Mucosa of stomach (tissue), 1 donor: ENCODE measurements around the gene SOAT1.
"Not testable (repeated sequence)": the region's sequence is repeated elsewhere in the genome, so short reads cannot be mapped to it uniquely, and the experiment has no call there.

Experiments
- H3K27me3 ChIP-seq: one replicate; pipeline ENCODE4 v1.7.0; 2013; ENCODE audit warnings: mild to moderate bottlenecking, low read length; ENCODE audit not compliant: control insufficient read depth, insufficient read depth
- H3K36me3 ChIP-seq: one replicate; pipeline ENCODE4 v1.7.0; 2013; ENCODE audit warnings: low read length; ENCODE audit not compliant: control insufficient read depth, insufficient read depth
- H3K4me1 ChIP-seq: one replicate; pipeline ENCODE4 v1.7.0; 2013; ENCODE audit warnings: mild to moderate bottlenecking, low read length; ENCODE audit not compliant: control insufficient read depth, insufficient read depth
- H3K4me3 ChIP-seq: one replicate; pipeline ENCODE4 v1.7.0; 2013; ENCODE audit warnings: low read length
- H3K9ac ChIP-seq: one replicate; pipeline ENCODE4 v1.7.0; 2013; ENCODE audit warnings: mild to moderate bottlenecking, low read length, moderate library complexity
- H3K9me3 ChIP-seq: one replicate; pipeline ENCODE4 v1.7.0; 2013; ENCODE audit warnings: mild to moderate bottlenecking, low read length, moderate library complexity; ENCODE audit not compliant: control insufficient read depth
- donor health status: Pancreatic carcinoma.

The SOAT1 gene

GRCh38 chr1:179366093-179366800 lies 72.7 kb downstream of the SOAT1 start:
- Histone ChIP-seq H3K9ac (peak overlapping the region; percentile 95), H3K4me3 (peak overlapping the region; percentile 94), H3K36me3 (no peaks in the 10 kb centered on the region), H3K27me3 (no peaks in the 10 kb centered on the region), H3K4me1 (peaks cover 3% of the 10 kb centered on the region), H3K9me3 (no peaks in the 10 kb centered on the region)

GRCh38 chr1:179369751-179370341 lies 76.2 kb downstream of the SOAT1 start:
- Histone ChIP-seq H3K4me1 (peaks cover 2% of the 10 kb centered on the region), H3K9me3 (no peaks in the 10 kb centered on the region), H3K4me3 (no peak overlapping the region), H3K36me3 (no peaks in the 10 kb centered on the region), H3K9ac (no peak overlapping the region), H3K27me3 (no peaks in the 10 kb centered on the region)

- Histone ChIP-seq H3K9me3 (no peaks in the 10 kb centered on the region), H3K4me3 (no peak overlapping the region), H3K9ac (no peak overlapping the region), H3K4me1 (no peaks in the 10 kb centered on the region), H3K27me3 (no peaks in the 10 kb centered on the region), H3K36me3 (no peaks in the 10 kb centered on the region)
Measured at GRCh38 chr1:179372160-179372559, 78.6 kb downstream of the SOAT1 start.

GRCh38 chr1:179376223-179376622 lies 82.6 kb downstream of the SOAT1 start:
- H3K9ac ChIP-seq, result no peak overlapping the region
- no peaks in the 10 kb centered on the region for H3K27me3 ChIP-seq
- H3K4me1 ChIP-seq, result no peaks in the 10 kb centered on the region
- no peaks in the 10 kb centered on the region for H3K36me3 ChIP-seq
- no peaks in the 10 kb centered on the region for H3K9me3 ChIP-seq
- no peak overlapping the region for H3K4me3 ChIP-seq

- no peak overlapping the region for H3K4me3 ChIP-seq
- H3K27me3 ChIP-seq, result no peaks in the 10 kb centered on the region
- H3K9me3 ChIP-seq, result no peaks in the 10 kb centered on the region
- no peaks in the 10 kb centered on the region for H3K36me3 ChIP-seq
- H3K9ac ChIP-seq, result no peak overlapping the region
- peaks cover 3% of the 10 kb centered on the region for H3K4me1 ChIP-seq
Measured at GRCh38 chr1:179380299-179380698, 86.7 kb downstream of the SOAT1 start.

- Histone ChIP-seq H3K27me3 (no peaks in the 10 kb centered on the region), H3K9ac (no peak overlapping the region), H3K4me1 (peaks cover 3% of the 10 kb centered on the region), H3K9me3 (no peaks in the 10 kb centered on the region), H3K4me3 (no peak overlapping the region), H3K36me3 (no peaks in the 10 kb centered on the region)
Measured at GRCh38 chr1:179384027-179384426, 90.4 kb downstream of the SOAT1 start.

GRCh38 chr1:179385510-179385909 lies 91.9 kb downstream of the SOAT1 start:
- H3K4me1 ChIP-seq, result peaks cover 3% of the 10 kb centered on the region
- no peaks in the 10 kb centered on the region for H3K36me3 ChIP-seq
- H3K27me3 ChIP-seq, result no peaks in the 10 kb centered on the region
- no peak overlapping the region for H3K4me3 ChIP-seq
- no peak overlapping the region for H3K9ac ChIP-seq
- H3K9me3 ChIP-seq, result no peaks in the 10 kb centered on the region

GRCh38 chr1:179393721-179394120 lies 100.1 kb downstream of the SOAT1 start:
- H3K36me3 ChIP-seq, result no peaks in the 10 kb centered on the region
- H3K9me3 ChIP-seq, result no peaks in the 10 kb centered on the region
- H3K4me1 ChIP-seq, result no peaks in the 10 kb centered on the region
- no peak overlapping the region for H3K4me3 ChIP-seq
- H3K27me3 ChIP-seq, result no peaks in the 10 kb centered on the region
- H3K9ac ChIP-seq, result no peak overlapping the region

- not testable (repeated sequence) for H3K4me1 ChIP-seq, H3K4me3 ChIP-seq, H3K9ac ChIP-seq, H3K9me3 ChIP-seq, H3K36me3 ChIP-seq, H3K27me3 ChIP-seq
Measured at GRCh38 chr1:179399399-179399798, 105.8 kb downstream of the SOAT1 start.
